Neural progenitor cell (in vitro differentiated cells): ENCODE measurements around the gene ARL1. TPM values are rescaled to one million over a fixed set of nuclear protein-coding genes. Genes with fewer than 3 reads are reported as not detected.

Source experiments
- DNase-seq: peaks from one replicate; pipeline ENCODE4 v3.0.0-alpha.2; 2016; ENCODE audit warnings: low spot score
- H2AFZ ChIP-seq: fragments of 200-600 bp; sonication (generic); replicated peaks from 2 replicates; pipeline ENCODE4 v1.6.1; 2016; ENCODE audit warnings: antibody characterized with exemption
- H3F3A ChIP-seq: fragments of 200-600 bp; sonication (generic); 2 replicates; pipeline ENCODE4 v1.6.1; 2016; ENCODE audit warnings: antibody characterized with exemption, low read depth
- H3K27ac ChIP-seq: fragments of 200-600 bp; sonication (generic); 2 replicates; pipeline ENCODE4 v1.5.1; 2016; ENCODE audit warnings: mild to moderate bottlenecking
- H3K27me3 ChIP-seq: fragments of 200-600 bp; sonication (generic); 2 replicates; pipeline ENCODE4 v1.6.1; 2016; ENCODE audit warnings: mild to moderate bottlenecking, moderate library complexity
- H3K36me3 ChIP-seq: fragments of 200-600 bp; sonication (generic); 2 replicates; pipeline ENCODE4 v1.5.1; 2016
- H3K4me1 ChIP-seq: fragments of 200-600 bp; sonication (generic); 2 replicates; pipeline ENCODE4 v1.6.1; 2016; ENCODE audit warnings: mixed run types
- H3K4me2 ChIP-seq: fragments of 200-600 bp; sonication (generic); 2 replicates; pipeline ENCODE4 v1.6.1; 2016
- H3K4me3 ChIP-seq: fragments of 200-600 bp; sonication (generic); 2 replicates; pipeline ENCODE4 v1.5.1; 2016
- H3K79me2 ChIP-seq: fragments of 200-600 bp; sonication (generic); 2 replicates; pipeline ENCODE4 v1.6.1; 2016; ENCODE audit warnings: low read depth
- H3K9ac ChIP-seq: fragments of 200-600 bp; sonication (generic); 2 replicates; pipeline ENCODE4 v1.6.1; 2016
- H3K9me3 ChIP-seq: fragments of 200-600 bp; sonication (generic); 2 replicates; pipeline ENCODE4 v1.5.1; 2016; ENCODE audit warnings: low read depth
- H4K20me1 ChIP-seq: fragments of 200-600 bp; sonication (generic); 2 replicates; pipeline ENCODE4 v1.6.1; 2016; ENCODE audit warnings: low read depth
- H3K27ac Mint-ChIP-seq: 3 replicates; pipeline ENCODE4 v1.8.0; 2021; ENCODE audit warnings: mixed read lengths
- H3K27me3 Mint-ChIP-seq: 2 replicates; pipeline ENCODE4 v1.8.0; 2022; ENCODE audit warnings: low read depth, mild to moderate bottlenecking, inconsistent platforms, moderate library complexity, mixed read lengths; ENCODE audit not compliant: insufficient read depth
- H3K36me3 Mint-ChIP-seq: 3 replicates; pipeline ENCODE4 v1.8.0; 2021; ENCODE audit warnings: mixed read lengths
- H3K4me1 Mint-ChIP-seq: 3 replicates; pipeline ENCODE4 v1.8.0; 2021; ENCODE audit warnings: mixed read lengths
- H3K4me3 Mint-ChIP-seq: 3 replicates; pipeline ENCODE4 v1.8.0; 2021; ENCODE audit warnings: mild to moderate bottlenecking, moderate library complexity, mixed read lengths
- H3K9me3 Mint-ChIP-seq: 3 replicates; pipeline ENCODE4 v1.8.0; 2020; ENCODE audit warnings: mixed read lengths
- EZH2 ChIP-seq: fragments of 200-600 bp; sonication (generic); IDR thresholded peaks from 2 replicates; pipeline ENCODE4 v1.6.1; 2017; ENCODE audit warnings: antibody characterized with exemption, mild to moderate bottlenecking, moderate library complexity
- EZH2phosphoT487 ChIP-seq: fragments of 200-600 bp; sonication (generic); IDR thresholded peaks from 2 replicates; pipeline ENCODE4 v1.6.1; 2017; ENCODE audit warnings: antibody characterized with exemption
- total RNA-seq: library from RNA; depleted of rRNA; stranded (reverse); fragments of >200 nt; gene quantifications from 2 replicates; pipeline ENCODE4 v1.2.3, GENCODE V29; 2015; ENCODE audit warnings: low replicate concordance
- TF ChIP-seq, protein P1 (sequence below): fragments of 200-600 bp; sonication (generic); IDR thresholded peaks from 2 replicates; pipeline ENCODE4 v1.5.1; 2017; ENCODE audit warnings: antibody characterized with exemption, mild to moderate bottlenecking

ARL1 gene
- 47.5 and 89.8 TPM in 2 replicates for total RNA-seq

DNA sequence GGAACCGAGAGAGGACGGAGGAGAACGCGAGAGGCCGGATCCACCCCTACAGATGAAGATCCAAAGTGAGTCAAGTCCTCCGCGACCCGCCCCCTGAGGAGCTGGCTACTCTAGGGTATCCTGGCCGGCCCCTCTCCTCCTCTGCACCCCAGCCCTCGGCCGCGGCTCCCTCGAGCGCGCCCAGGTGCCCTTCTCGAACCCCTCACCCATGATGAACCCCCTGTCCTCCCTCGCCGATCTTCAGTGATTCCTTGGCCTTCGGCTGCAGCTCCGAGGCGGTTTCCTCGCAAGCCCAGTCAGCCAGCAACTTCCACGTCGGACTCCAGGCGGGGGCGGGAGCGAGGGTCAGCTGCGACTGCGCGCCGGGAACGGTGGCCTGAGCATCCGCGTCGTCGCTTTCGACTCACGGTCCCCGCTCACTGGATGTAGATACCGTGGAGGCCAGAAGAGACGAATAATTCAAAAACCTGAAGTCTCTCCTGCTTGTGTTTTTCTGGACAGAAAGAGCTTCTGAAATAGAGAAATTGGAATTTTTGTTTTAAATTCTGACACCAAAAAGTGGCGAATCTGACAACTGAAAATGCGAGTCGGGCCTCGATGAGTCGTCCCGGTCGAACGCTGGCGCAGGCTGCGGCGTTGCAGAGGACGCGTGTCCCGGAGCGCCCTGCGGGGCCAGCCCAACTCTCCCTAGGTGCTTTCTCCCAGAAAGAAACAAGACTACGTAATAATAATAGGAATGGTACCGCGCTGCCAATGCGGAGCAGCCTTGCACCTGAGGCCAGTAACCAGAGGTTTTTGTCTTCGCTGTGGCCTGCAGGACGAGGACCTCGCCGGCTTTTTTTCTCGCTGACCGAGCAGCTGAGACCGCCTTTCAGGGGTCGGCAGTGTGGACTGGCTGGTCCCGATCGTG lies at the start of gene ARL1:
Gene ARL1 (minus strand): TSS at position 337 of the 910 bp plus-strand sequence. CDS start 127 bp downstream, at position 210.
- TF ChIP-seq, protein P1, sequence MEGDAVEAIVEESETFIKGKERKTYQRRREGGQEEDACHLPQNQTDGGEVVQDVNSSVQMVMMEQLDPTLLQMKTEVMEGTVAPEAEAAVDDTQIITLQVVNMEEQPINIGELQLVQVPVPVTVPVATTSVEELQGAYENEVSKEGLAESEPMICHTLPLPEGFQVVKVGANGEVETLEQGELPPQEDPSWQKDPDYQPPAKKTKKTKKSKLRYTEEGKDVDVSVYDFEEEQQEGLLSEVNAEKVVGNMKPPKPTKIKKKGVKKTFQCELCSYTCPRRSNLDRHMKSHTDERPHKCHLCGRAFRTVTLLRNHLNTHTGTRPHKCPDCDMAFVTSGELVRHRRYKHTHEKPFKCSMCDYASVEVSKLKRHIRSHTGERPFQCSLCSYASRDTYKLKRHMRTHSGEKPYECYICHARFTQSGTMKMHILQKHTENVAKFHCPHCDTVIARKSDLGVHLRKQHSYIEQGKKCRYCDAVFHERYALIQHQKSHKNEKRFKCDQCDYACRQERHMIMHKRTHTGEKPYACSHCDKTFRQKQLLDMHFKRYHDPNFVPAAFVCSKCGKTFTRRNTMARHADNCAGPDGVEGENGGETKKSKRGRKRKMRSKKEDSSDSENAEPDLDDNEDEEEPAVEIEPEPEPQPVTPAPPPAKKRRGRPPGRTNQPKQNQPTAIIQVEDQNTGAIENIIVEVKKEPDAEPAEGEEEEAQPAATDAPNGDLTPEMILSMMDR, result no peak
- TF ChIP-seq EZH2phosphoT487, result peak; percentile 53
- peak within 1 kb of the TSS; percentile 91 for H3K4me2 ChIP-seq
- peaks cover 14% of the 10 kb centered on the region for H3F3A ChIP-seq
- H2AFZ ChIP-seq, result peak within 1 kb of the TSS; percentile 93
- Mint-ChIP-seq H3K9me3 (no peaks in the 10 kb centered on the region), H3K36me3 (peaks cover 4% of the 10 kb centered on the region), H3K4me3 (peak within 1 kb of the TSS; percentile 97), H3K4me1 (peaks cover 11% of the 10 kb centered on the region), H3K27ac (peak within 1 kb of the TSS; percentile 96), H3K27me3 (peaks cover 3% of the 10 kb centered on the region)
- peak within 1 kb of the TSS; percentile 90 for H3K27ac ChIP-seq
- peaks cover 48% of the 10 kb centered on the region for H3K79me2 ChIP-seq
- peaks cover under 1% of the 10 kb centered on the region for H3K36me3 ChIP-seq
- H3K9ac ChIP-seq, result peak within 1 kb of the TSS; percentile 79
- peaks cover 15% of the 10 kb centered on the region for H4K20me1 ChIP-seq
- H3K4me3 ChIP-seq, result peak within 1 kb of the TSS; percentile 76
- no peaks in the 10 kb centered on the region for H3K9me3 ChIP-seq
- peaks cover 5% of the 10 kb centered on the region for H3K4me1 ChIP-seq
- no peaks in the 10 kb centered on the region for H3K27me3 ChIP-seq
- peak; percentile 90 for DNase-seq

DNA sequence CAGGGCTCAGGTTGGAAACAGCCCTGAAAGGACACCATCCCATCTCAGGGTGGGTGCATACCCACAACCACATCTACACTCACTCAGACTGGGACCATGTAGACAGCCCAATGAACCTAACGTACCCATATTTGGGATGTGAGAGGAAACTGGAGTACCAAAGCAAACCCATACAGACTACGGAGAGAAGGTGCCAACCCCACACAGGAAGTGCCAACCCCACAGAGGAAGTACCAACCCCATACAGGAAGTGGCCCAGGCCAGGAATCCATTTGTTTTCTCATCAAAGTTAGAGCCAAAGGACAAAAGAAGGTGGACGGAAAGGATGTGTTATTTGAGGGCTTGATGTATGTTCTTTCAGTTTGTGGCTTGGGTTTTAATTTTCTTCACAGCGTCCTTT lies 48.1 kb upstream of the ARL1 start:
- TF ChIP-seq, protein P1, result no peak
- TF ChIP-seq EZH2phosphoT487, result no peak
- TF ChIP-seq EZH2, result no peak
- H3K27me3 Mint-ChIP-seq, result peaks cover 2% of the 10 kb centered on the region
- no peaks in the 10 kb centered on the region for H3K27me3 ChIP-seq
- H3K9me3 Mint-ChIP-seq, result peaks cover 4% of the 10 kb centered on the region
- H2AFZ ChIP-seq, result no peak overlapping the region
- no peak overlapping the region for H3K4me3 ChIP-seq
- H3K4me2 ChIP-seq, result no peak overlapping the region
- H3K36me3 ChIP-seq, result no peaks in the 10 kb centered on the region
- no peak overlapping the region for H3K9ac ChIP-seq
- no peaks in the 10 kb centered on the region for H4K20me1 ChIP-seq
- no peaks in the 10 kb centered on the region for H3K4me1 Mint-ChIP-seq
- H3K79me2 ChIP-seq, result no peaks in the 10 kb centered on the region
- H3K27ac Mint-ChIP-seq, result no peak overlapping the region
- H3K36me3 Mint-ChIP-seq, result no peaks in the 10 kb centered on the region
- no peaks in the 10 kb centered on the region for H3F3A ChIP-seq
- no peaks in the 10 kb centered on the region for H3K9me3 ChIP-seq
- H3K27ac ChIP-seq, result no peak overlapping the region
- no peak for DNase-seq
- H3K4me3 Mint-ChIP-seq, result no peak overlapping the region
- no peaks in the 10 kb centered on the region for H3K4me1 ChIP-seq

DNA sequence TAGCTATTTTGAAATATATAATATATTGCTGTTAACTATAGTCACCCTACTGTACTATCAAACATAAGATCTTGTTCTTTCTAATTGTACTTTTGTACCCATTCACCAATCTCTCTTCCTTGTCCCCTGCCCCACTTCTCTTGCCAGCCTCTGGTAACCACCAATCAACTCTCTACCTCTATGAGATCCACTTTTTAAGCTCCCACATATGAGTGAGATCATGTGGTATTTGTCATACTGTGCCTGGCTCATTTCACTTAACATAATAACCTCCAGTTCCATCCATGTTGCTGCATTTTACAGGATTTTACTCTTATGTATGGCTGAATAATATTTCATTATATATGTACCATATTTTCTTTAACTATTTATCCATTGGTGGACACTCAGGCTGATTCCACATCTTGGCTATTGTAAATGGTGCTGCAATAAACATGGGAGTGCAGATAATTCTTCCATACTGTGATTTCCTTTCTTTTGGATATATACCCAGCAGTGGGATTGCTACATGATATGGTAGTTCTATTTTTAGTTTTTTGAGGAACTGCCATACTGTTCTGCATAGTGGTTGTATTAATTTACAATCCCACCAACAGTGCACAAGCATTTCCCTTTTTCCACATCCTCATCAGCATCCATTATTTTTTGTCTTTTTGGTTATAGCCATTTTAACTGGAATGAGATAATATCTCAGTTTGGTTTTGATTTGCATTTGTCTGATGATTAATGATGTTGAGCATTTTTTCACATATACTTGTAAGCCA lies 34.1 kb upstream of the ARL1 start:
- Histone ChIP-seq H3K27ac (no peak overlapping the region), H3K9me3 (no peaks in the 10 kb centered on the region), H3K4me3 (no peak overlapping the region), H3F3A (no peaks in the 10 kb centered on the region), H3K79me2 (no peaks in the 10 kb centered on the region), H2AFZ (no peak overlapping the region), H3K36me3 (no peaks in the 10 kb centered on the region), H3K4me2 (no peak overlapping the region), H3K27me3 (no peaks in the 10 kb centered on the region), H3K9ac (no peak overlapping the region), H3K4me1 (no peaks in the 10 kb centered on the region), H4K20me1 (no peaks in the 10 kb centered on the region)
- no peaks in the 10 kb centered on the region for H3K36me3 Mint-ChIP-seq
- H3K4me1 Mint-ChIP-seq, result no peaks in the 10 kb centered on the region
- H3K27me3 Mint-ChIP-seq, result peaks cover 2% of the 10 kb centered on the region
- H3K9me3 Mint-ChIP-seq, result no peaks in the 10 kb centered on the region
- TF ChIP-seq, protein P1, result no peak
- TF ChIP-seq EZH2phosphoT487 (no peak), EZH2 (no peak)
- H3K4me3 Mint-ChIP-seq, result no peak overlapping the region
- DNase-seq, result no peak
- no peak overlapping the region for H3K27ac Mint-ChIP-seq
